ENCODE measurements around the gene ADGRD2. TPM values are rescaled to one million over a fixed set of nuclear protein-coding genes. Genes with fewer than 3 reads are reported as not detected.
"Not testable (repeated sequence)": the region's sequence is repeated elsewhere in the genome, so short reads cannot be mapped to it uniquely, and the experiment has no call there.

ADGRD2 gene
- total RNA-seq, 1 experiment from 2014 or later, result not detected

DNA sequence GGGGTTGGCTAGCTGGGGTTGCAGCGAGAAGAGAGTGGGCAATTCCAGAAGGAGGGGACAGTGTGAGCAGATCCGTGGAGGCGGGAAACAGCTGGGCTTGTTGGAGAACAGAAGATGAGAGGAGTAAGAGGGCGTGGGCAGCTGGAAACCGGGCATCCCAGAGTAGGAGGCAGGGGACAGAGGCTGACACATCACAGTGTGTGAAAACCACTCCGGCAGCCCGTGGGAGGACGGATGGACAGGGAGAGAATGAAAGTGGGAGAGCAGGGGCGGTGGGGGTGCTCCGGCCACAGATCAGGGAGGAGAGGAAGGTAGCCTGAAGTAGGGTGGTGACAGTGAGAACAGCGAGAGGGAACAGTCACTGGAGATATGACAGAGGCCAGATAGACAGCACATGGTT, 26.7 kb upstream of the ADGRD2 start:
- Histone ChIP-seq H3K9me3 (replicated peaks) (no peaks in the 10 kb centered on the region), H3K27ac (no peak overlapping the region), H3K4me1 (replicated peaks) (peaks cover 6% of the 10 kb centered on the region; the same call in 1 of the 2 replicates), H3K4me3 (no peak overlapping the region), H3K36me3 (no peaks in the 10 kb centered on the region), H3K27me3 (replicated peaks) (no peaks in the 10 kb centered on the region)
- DNase-seq (ENCODE audit: low read depth in 1 of 2, low spot score in 2 of 2), result no peak

DNA sequence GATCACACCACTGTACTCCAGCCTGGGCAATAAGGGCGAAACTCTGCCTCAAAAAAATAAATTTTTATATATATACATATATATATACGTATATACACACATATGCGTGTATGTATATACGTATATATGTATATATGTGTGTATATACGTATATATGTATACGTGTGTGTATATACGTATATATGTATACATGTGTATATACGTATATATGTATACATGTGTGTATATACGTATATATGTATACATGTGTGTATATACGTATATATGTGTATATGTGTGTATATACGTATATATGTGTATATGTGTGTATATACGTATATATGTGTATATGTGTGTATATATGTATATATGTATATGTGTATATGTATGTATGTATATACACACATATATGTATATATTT, 24.5 kb upstream of the ADGRD2 start:
- H3K4me1 ChIP-seq (replicated peaks); H3K9me3 ChIP-seq (replicated peaks); DNase-seq (ENCODE audit: low read depth in 1 of 2, low spot score in 2 of 2); H3K36me3 ChIP-seq; H3K27ac ChIP-seq; H3K27me3 ChIP-seq (replicated peaks); H3K4me3 ChIP-seq: not testable (repeated sequence)

DNA sequence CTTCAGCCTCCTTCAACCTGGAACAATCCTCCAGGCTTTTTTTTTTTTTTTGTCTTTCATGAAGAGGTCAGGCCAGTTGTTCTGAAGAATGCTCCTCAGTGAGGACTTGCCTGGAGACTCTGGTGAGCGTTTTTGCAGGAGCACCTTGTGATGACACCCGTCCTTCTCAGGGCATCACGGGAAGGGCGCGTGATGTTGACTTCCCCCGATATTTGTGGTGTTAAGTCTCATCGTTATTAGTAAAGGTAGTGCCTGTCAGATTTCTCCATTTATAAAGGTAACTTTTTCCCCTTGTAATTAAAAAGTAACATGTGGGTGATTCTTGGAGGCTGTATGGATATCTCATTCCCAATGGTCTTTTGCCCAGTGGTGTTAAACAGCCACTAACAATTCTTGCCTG, 23.9 kb upstream of the ADGRD2 start:
- DNase-seq (ENCODE audit: low read depth in 1 of 2, low spot score in 2 of 2), result no peak
- H3K27ac ChIP-seq, result no peak overlapping the region
- H3K27me3 ChIP-seq (replicated peaks), result no peaks in the 10 kb centered on the region
- no peak overlapping the region for H3K4me3 ChIP-seq
- H3K9me3 ChIP-seq (replicated peaks), result no peaks in the 10 kb centered on the region
- 0 out of 2 replicates have a peak, but pooled peaks cover 3% of the 10 kb centered on the region for H3K4me1 ChIP-seq (replicated peaks)
- no peaks in the 10 kb centered on the region for H3K36me3 ChIP-seq

DNA sequence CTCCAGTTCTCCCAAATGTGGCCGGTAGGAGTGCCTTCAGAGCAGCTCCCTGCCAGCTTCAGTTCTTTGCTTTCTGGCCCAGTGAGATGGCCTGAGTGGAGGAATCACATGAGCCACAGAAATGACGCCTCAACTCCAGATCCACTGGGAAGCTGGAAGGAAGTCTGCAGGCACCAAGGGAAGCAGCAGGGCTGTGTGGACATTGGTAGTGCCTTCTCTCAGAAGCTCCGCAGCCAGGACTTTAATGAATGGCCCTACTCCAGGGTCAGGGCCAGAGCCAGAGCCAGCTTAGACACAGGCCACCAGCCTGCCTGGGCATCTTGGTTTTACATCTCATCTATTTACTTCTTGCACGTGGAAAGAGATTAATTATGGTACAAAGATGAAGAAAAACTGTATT, 23.0 kb upstream of the ADGRD2 start:
- H3K36me3 ChIP-seq, result no peaks in the 10 kb centered on the region
- H3K4me3 ChIP-seq, result no peak overlapping the region
- no peak overlapping the region for H3K27ac ChIP-seq
- H3K4me1 ChIP-seq (replicated peaks), result 0 out of 2 replicates have a peak, but pooled peaks cover 3% of the 10 kb centered on the region
- no peaks in the 10 kb centered on the region for H3K9me3 ChIP-seq (replicated peaks)
- DNase-seq (ENCODE audit: low read depth in 1 of 2, low spot score in 2 of 2), result no peak
- no peaks in the 10 kb centered on the region for H3K27me3 ChIP-seq (replicated peaks)

DNA sequence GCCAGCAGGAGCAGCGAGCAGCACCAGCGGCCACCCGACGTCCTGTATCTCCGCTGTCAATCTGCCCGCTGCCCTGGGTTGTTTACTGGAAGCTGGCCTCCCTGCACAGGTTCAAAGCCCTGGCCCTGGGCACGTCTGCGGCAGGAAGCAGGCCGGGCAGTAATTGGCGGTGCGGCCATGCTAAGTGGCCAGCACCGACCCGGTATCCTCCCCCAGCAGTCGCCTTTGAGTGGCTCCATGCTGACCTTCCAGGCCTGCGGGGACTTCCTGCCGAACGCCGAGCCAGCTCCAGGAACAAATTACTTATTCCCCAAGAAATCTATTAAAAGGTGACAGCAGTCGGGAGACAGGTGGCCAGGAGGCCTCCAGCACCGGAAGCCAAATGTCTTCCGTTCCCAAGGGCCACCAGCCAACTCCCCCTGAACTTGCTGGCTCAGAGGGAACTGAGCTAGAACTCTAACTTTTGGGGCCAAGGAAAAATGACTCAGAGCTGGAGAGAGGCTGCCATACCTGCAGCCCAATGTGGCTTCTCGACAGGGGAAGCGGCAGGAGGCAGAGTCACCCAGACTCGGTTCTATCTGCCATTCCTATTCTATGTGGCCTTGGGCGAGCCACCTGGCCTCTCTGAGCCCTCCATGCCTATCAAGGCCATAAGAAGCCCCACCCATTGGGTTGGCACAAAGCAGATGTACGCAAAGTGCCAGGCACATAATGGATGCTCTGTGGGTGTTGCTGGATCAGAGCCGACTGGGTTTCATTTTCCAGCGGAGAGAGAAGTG, 21.3 kb upstream of the ADGRD2 start:
- Histone ChIP-seq H3K36me3 (no peaks in the 10 kb centered on the region), H3K9me3 (replicated peaks) (no peaks in the 10 kb centered on the region), H3K4me1 (replicated peaks) (no peaks in the 10 kb centered on the region), H3K4me3 (no peak overlapping the region), H3K27me3 (replicated peaks) (no peaks in the 10 kb centered on the region), H3K27ac (no peak overlapping the region)
- DNase-seq (ENCODE audit: low read depth in 1 of 2, low spot score in 2 of 2), result no peak

DNA sequence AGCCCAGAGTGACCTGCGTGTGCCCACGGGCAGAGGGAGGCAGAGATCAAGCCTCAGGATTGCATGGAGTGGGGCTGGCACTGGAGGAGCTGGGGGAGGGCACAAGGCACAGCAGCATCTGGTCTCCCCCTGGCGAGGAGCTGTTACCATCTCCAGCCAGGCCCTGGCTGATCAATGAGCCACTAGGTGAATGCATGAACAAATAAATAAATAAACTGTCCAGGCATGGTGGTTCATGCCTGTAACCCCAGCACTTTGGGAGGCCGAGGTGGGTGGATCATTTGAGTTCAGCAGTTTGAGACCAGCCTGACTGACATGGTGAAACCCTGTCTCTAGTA, 20.8 kb upstream of the ADGRD2 start:
- Histone ChIP-seq H3K4me3 (no peak overlapping the region), H3K4me1 (replicated peaks) (no peaks in the 10 kb centered on the region), H3K27ac (no peak overlapping the region), H3K27me3 (replicated peaks) (no peaks in the 10 kb centered on the region), H3K9me3 (replicated peaks) (no peaks in the 10 kb centered on the region), H3K36me3 (no peaks in the 10 kb centered on the region)
- no peak for DNase-seq (ENCODE audit: low read depth in 1 of 2, low spot score in 2 of 2)

DNA sequence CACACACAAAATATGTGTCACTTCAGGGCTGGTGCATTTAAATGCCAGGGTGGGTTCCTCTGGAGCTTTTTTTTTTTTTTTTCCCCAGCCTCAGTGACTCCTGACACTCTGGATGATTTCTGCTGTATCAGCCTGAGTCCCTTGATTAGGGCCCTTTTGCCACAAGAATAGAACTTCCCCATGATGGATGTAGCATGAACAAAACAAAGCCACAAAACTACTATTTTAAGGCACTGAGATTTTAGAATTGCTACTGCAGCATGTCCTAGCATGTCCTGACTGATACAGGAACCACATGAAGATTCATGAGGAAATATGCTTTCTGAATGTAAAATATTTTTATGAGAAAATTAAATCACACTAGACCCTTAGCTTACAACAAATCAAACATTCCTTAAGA, 13.9 kb upstream of the ADGRD2 start:
- Histone ChIP-seq H3K9me3 (replicated peaks) (no peaks in the 10 kb centered on the region), H3K27ac (no peak overlapping the region), H3K4me1 (replicated peaks) (no peaks in the 10 kb centered on the region), H3K36me3 (no peaks in the 10 kb centered on the region), H3K4me3 (no peak overlapping the region), H3K27me3 (replicated peaks) (no peaks in the 10 kb centered on the region)
- DNase-seq (ENCODE audit: low read depth in 1 of 2, low spot score in 2 of 2), result no peak

DNA sequence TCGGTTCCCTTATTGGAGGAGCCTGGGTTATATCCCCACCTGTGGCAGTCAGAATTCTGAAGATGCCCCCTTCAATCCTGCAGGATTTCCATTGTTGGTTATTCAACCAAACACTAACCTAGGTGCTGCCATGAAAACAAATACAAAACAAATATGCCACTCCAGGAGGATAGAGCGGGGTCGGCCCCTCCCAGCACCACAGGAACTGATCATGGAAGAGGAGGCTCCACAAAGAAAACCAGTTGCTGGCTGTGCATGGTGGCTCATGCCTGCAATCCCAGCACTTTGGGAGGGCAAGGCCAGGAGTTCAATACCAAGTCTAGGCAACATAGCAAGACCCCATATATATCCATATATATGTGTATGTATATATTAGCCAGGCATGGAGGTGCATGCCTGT, 13.2 kb upstream of the ADGRD2 start:
- Histone ChIP-seq H3K4me3 (no peak overlapping the region), H3K27me3 (replicated peaks) (no peaks in the 10 kb centered on the region), H3K9me3 (replicated peaks) (no peaks in the 10 kb centered on the region), H3K27ac (no peak overlapping the region), H3K36me3 (no peaks in the 10 kb centered on the region), H3K4me1 (replicated peaks) (no peaks in the 10 kb centered on the region; the same call in 1 of the 2 replicates)
- DNase-seq (ENCODE audit: low read depth in 1 of 2, low spot score in 2 of 2), result no peak

DNA sequence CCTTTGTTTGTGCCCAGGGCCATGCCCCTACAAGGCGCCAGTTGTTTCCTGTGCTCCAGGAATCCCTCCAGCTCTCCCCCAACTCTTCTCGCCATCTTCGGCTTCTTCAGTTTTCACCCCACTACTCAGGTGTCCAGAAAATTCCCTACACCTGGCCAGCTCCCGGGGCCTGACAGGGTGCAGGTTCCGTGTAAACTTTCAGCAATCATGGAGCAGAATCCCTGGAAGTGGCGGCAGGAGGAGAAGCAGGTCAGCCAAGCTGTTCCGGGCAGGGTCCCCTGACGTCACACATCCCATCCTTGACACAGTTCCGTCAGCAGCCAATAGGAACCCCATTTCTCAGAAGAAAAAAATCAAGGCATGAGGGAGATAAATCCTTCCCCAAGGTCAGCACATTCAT, 12.2 kb upstream of the ADGRD2 start:
- Histone ChIP-seq H3K27me3 (replicated peaks) (no peaks in the 10 kb centered on the region), H3K36me3 (no peaks in the 10 kb centered on the region), H3K4me1 (replicated peaks) (no peaks in the 10 kb centered on the region; the same call in 1 of the 2 replicates), H3K9me3 (replicated peaks) (no peaks in the 10 kb centered on the region), H3K4me3 (no peak overlapping the region), H3K27ac (no peak overlapping the region)
- DNase-seq (ENCODE audit: low read depth in 1 of 2, low spot score in 2 of 2), result no peak

DNA sequence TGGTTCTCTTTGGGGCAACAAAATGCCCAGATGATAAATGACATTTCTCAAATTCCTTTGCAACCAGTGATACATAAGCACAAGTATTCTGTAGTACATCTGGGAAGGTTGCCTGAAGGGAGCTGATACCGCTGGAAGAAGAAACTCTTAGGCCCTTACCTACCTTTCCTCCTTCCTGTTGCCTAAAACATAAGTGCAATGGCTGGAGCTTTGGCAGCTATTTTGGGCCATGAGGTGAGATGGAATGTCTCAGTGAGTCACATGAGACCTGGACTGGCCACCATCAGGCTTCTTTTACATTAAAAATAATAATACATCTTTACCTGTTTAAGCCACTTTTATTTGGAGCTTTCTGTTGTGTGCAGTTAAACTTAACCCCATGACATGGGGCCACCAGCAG, 11.2 kb upstream of the ADGRD2 start:
- H3K4me1 ChIP-seq (replicated peaks), result no peaks in the 10 kb centered on the region; the same call in 1 of the 2 replicates
- no peaks in the 10 kb centered on the region for H3K27me3 ChIP-seq (replicated peaks)
- H3K27ac ChIP-seq, result no peak overlapping the region
- H3K4me3 ChIP-seq, result no peak overlapping the region
- no peaks in the 10 kb centered on the region for H3K36me3 ChIP-seq
- H3K9me3 ChIP-seq (replicated peaks), result no peaks in the 10 kb centered on the region
- DNase-seq (ENCODE audit: low read depth in 1 of 2, low spot score in 2 of 2), result no peak

DNA sequence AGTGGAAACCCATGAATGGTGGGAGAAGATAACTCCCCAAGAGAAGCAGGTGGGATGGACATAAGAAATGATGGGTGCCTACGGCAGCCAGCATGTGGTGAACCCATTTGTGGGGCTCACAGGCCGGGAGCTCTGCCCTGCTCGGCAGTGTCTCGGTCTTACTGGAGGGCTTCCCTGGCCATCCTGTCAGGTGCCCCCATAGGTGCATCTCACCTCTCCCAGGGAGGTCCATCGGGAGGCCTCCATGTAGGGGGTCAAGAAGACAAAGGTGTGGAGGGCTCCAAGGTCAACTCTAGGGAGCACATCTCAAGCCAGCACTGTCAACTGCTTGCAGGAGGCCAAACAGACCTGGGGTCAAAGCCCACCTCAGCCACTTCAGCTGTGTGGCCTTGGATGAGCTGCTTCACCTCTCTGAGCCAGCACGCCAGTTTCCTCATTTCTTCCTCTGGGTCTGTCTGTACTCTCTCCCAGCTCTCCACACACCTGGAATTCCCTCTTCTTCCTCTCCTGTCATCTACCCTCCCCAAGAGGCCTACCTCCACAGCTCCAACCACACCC, 10.5 kb upstream of the ADGRD2 start:
- no peaks in the 10 kb centered on the region for H3K27me3 ChIP-seq (replicated peaks)
- H3K4me1 ChIP-seq (replicated peaks), result no peaks in the 10 kb centered on the region; the same call in 1 of the 2 replicates
- no peak for DNase-seq (ENCODE audit: low read depth in 1 of 2, low spot score in 2 of 2)
- H3K27ac ChIP-seq, result no peak overlapping the region
- H3K9me3 ChIP-seq (replicated peaks), result no peaks in the 10 kb centered on the region
- no peaks in the 10 kb centered on the region for H3K36me3 ChIP-seq
- H3K4me3 ChIP-seq, result no peak overlapping the region

DNA sequence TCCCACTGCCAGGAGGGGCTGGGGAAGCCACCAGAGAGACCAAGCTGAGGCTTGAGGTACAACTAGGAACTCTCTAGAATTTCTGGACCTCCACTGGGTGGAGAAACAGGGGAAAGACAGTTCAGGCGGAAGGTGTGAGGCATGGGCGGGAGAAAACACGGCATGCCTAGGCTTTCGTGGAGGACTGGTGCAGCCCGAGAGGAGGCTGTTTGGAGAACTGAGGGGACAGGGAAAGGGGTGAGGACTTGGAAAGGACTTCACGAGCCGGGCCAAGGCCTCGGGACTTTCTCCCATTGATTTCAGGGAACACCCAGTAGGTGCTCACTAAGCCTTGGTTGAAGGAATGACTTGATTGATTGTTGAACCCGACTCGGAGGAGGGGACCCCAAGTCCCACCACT, 9.5 kb upstream of the ADGRD2 start:
- Histone ChIP-seq H3K27me3 (replicated peaks) (no peaks in the 10 kb centered on the region), H3K9me3 (replicated peaks) (no peaks in the 10 kb centered on the region), H3K27ac (no peak overlapping the region), H3K4me3 (no peak overlapping the region), H3K36me3 (no peaks in the 10 kb centered on the region), H3K4me1 (replicated peaks) (no peaks in the 10 kb centered on the region; the same call in 1 of the 2 replicates)
- DNase-seq (ENCODE audit: low read depth in 1 of 2, low spot score in 2 of 2), result no peak

DNA sequence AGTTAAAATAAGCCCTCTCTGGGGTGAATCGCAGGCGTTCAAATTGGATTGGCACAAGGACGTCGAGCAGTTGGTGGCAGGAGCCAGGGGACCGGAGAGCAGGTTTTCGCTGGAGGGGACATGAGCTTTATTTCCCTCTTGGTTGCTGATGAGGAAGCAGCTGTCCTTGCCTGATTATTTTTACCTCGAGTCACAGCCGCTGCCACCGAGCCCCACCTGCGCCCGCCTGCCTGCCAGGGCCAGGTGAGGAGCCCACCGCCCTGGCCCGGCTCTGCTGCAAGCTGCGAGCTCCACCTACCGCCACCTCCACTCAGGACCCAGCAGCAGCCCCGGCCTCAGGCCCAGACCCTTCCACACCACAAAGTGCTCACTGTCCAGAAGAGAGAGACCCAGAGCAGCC, 9.0 kb upstream of the ADGRD2 start:
- Histone ChIP-seq H3K4me1 (replicated peaks) (no peaks in the 10 kb centered on the region; the same call in 1 of the 2 replicates), H3K27me3 (replicated peaks) (no peaks in the 10 kb centered on the region), H3K36me3 (no peaks in the 10 kb centered on the region), H3K4me3 (no peak overlapping the region), H3K9me3 (replicated peaks) (no peaks in the 10 kb centered on the region), H3K27ac (no peak overlapping the region)
- DNase-seq (ENCODE audit: low read depth in 1 of 2, low spot score in 2 of 2), result no peak

DNA sequence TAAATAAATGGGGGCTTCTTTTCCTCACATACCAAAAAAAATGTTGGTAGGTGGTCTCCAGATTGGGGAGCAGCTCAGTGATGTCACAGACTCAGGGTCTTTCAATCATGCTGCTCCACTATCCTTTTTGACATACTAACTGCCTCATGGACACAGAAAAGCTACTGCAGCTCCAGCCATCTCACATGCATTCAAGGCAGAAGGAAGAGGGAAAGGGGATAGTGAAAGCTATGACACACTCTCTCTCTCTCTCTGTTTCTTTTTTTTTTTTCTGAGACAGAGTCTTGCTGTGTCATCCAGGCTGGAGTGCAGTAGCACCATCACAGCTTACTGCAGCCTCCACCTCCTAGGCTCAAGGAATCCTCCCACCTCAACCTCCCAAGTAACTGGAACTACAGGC, 7.9 kb upstream of the ADGRD2 start:
- H3K36me3 ChIP-seq, result no peaks in the 10 kb centered on the region
- H3K4me3 ChIP-seq, result no peak overlapping the region
- H3K4me1 ChIP-seq (replicated peaks), result no peaks in the 10 kb centered on the region; the same call in 1 of the 2 replicates
- H3K9me3 ChIP-seq (replicated peaks), result no peaks in the 10 kb centered on the region
- peak in 1 of 2 experiments; percentile 21 for DNase-seq (ENCODE audit: low read depth in 1 of 2, low spot score in 2 of 2)
- no peaks in the 10 kb centered on the region for H3K27me3 ChIP-seq (replicated peaks)
- H3K27ac ChIP-seq, result no peak overlapping the region
